HEK293 (cell line): ENCODE results near the gene ASCC2.

Source experiments
- CTCF ChIA-PET: fragments of 350-600 bp; formaldehyde crosslinking; extraction: SDS; loops from one replicate; lab custom pipeline; 2021; ENCODE audit warnings: antibody characterized with exemption; lab: Yijun Ruan, JAX
- POLR2A ChIA-PET: fragments of 300-600 bp; formaldehyde crosslinking; extraction: SDS; loops from one replicate; lab custom pipeline; 2020; ENCODE audit warnings: antibody characterized with exemption, inconsistent platforms; lab: Yijun Ruan, JAX
- H3K27ac ChIP-seq: fragments of 200-500 bp; sonication (Bioruptor generic); 2 replicates; pipeline ENCODE4 v1.5.1; 2014; ENCODE audit warnings: low read depth, low read length, control low read depth, inconsistent platforms; ENCODE audit errors: extremely low read depth
- H3K36me3 ChIP-seq, 2 experiments: fragments of 200-500 bp in 1 of 2; sonication (Bioruptor generic) in 1 of 2; 1 replicate in 1 of 2; 2 replicates in 1 of 2; pipeline ENCODE4 v1.5.1; 2014 to 2017; ENCODE audit warnings: inconsistent platforms in 2 of 2, low read length in 2 of 2; ENCODE audit not compliant: control insufficient read depth in 2 of 2, insufficient read depth in 1 of 2
- H3K4me1 ChIP-seq: fragments of 200-500 bp; sonication (Bioruptor generic); 2 replicates; pipeline ENCODE4 v1.5.1; 2014; ENCODE audit warnings: mild to moderate bottlenecking, low read length, inconsistent platforms; ENCODE audit not compliant: control insufficient read depth, insufficient read depth
- H3K4me3 ChIP-seq: 2 replicates; pipeline ENCODE4 v1.5.1; 2011; ENCODE audit warnings: low read depth, mild to moderate bottlenecking, control low read depth, low read length, moderate library complexity
- H3K9me3 ChIP-seq: fragments of 200-500 bp; sonication (Bioruptor generic); 2 replicates; pipeline ENCODE4 v1.5.1; 2014; ENCODE audit warnings: low read depth, low read length, inconsistent platforms; ENCODE audit not compliant: control insufficient read depth, insufficient read depth
- GLI4 ChIP-seq: fragments of 450-650 bp; formaldehyde crosslinking; IDR thresholded peaks from 2 replicates; pipeline ENCODE4 v1.5.1; 2016; ENCODE audit warnings: missing biosample characterization, missing genetic modification characterization
- KLF16 ChIP-seq: fragments of 450-650 bp; formaldehyde crosslinking; IDR thresholded peaks from 2 replicates; pipeline ENCODE4 v1.5.1; 2017; ENCODE audit warnings: missing biosample characterization, missing genetic modification characterization
- SCRT2 ChIP-seq: fragments of 450-650 bp; formaldehyde crosslinking; IDR thresholded peaks from 2 replicates; pipeline ENCODE4 v1.5.1; 2016; ENCODE audit warnings: missing biosample characterization, missing genetic modification characterization
- ZBTB20 ChIP-seq: fragments of 450-650 bp; formaldehyde crosslinking; IDR thresholded peaks from 2 replicates; pipeline ENCODE4 v1.5.1; 2016; ENCODE audit warnings: missing biosample characterization, missing genetic modification characterization
- ZBTB8A ChIP-seq: fragments of 450-650 bp; formaldehyde crosslinking; IDR thresholded peaks from 2 replicates; pipeline ENCODE4 v1.5.1; 2016; ENCODE audit warnings: missing biosample characterization, missing genetic modification characterization
- ZNF248 ChIP-seq: fragments of 450-650 bp; formaldehyde crosslinking; IDR thresholded peaks from 2 replicates; pipeline ENCODE4 v1.5.1; 2017; ENCODE audit warnings: missing biosample characterization, missing genetic modification characterization
- ZNF292 ChIP-seq: fragments of 450-650 bp; formaldehyde crosslinking; IDR thresholded peaks from 2 replicates; pipeline ENCODE4 v1.5.1; 2016; ENCODE audit warnings: low read depth, missing biosample characterization, missing genetic modification characterization, borderline replicate concordance
- TF ChIP-seq, protein P1 (sequence below): fragments of 450-650 bp; formaldehyde crosslinking; IDR thresholded peaks from 2 replicates; pipeline ENCODE4 v1.5.1; 2016; ENCODE audit warnings: missing biosample characterization, missing genetic modification characterization, low read depth
- TF ChIP-seq, protein P2 (sequence below): fragments of 450-650 bp; formaldehyde crosslinking; IDR thresholded peaks from 2 replicates; pipeline ENCODE4 v1.5.1; 2016; ENCODE audit warnings: missing biosample characterization, missing genetic modification characterization
- TF ChIP-seq, protein P3 (sequence below): fragments of 450-650 bp; formaldehyde crosslinking; IDR thresholded peaks from 2 replicates; pipeline ENCODE4 v1.5.1; 2016; ENCODE audit warnings: missing biosample characterization, missing genetic modification characterization
- TF ChIP-seq, protein P4 (sequence below): fragments of 450-650 bp; formaldehyde crosslinking; conservative IDR thresholded peaks from 2 replicates; pipeline ENCODE4 v1.5.1; 2016; ENCODE audit warnings: low read depth, missing biosample characterization, missing genetic modification characterization
- TF ChIP-seq, protein P5 (sequence below): fragments of 450-650 bp; formaldehyde crosslinking; IDR thresholded peaks from 2 replicates; pipeline ENCODE4 v1.5.1; 2016; ENCODE audit warnings: missing biosample characterization, missing genetic modification characterization

Gene ASCC2

DNA sequence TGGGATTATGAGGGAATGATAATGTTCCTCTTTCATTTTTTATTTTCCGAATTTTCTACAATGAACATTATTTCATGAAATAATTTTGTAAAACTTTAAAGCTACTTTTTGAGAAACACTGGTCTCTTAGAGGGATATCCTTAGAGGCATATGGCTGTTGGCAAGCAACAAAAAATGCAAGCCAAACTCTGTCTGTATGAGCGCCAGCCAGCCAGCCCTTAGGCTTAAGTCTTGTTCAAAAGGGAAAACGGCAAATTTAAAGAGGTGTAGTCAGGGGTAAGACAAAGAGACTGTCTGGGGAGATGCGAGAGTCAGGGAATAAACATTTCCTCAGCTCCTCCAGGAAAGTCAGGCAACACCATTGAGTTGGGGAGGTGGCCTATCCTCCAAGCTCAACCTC is 22.5 kb downstream of the ASCC2 start:
- H3K4me3 ChIP-seq = no peak overlapping the region
- TF ChIP-seq, protein P1, sequence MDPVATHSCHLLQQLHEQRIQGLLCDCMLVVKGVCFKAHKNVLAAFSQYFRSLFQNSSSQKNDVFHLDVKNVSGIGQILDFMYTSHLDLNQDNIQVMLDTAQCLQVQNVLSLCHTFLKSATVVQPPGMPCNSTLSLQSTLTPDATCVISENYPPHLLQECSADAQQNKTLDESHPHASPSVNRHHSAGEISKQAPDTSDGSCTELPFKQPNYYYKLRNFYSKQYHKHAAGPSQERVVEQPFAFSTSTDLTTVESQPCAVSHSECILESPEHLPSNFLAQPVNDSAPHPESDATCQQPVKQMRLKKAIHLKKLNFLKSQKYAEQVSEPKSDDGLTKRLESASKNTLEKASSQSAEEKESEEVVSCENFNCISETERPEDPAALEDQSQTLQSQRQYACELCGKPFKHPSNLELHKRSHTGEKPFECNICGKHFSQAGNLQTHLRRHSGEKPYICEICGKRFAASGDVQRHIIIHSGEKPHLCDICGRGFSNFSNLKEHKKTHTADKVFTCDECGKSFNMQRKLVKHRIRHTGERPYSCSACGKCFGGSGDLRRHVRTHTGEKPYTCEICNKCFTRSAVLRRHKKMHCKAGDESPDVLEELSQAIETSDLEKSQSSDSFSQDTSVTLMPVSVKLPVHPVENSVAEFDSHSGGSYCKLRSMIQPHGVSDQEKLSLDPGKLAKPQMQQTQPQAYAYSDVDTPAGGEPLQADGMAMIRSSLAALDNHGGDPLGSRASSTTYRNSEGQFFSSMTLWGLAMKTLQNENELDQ (tag by site-specific recombination) = no peak
- no peak for TF ChIP-seq ZNF292
- TF ChIP-seq ZNF248 (tag by site-specific recombination) = no peak
- no peak for TF ChIP-seq ZBTB20 (tag by site-specific recombination)
- TF ChIP-seq SCRT2 (tag by site-specific recombination) = no peak
- TF ChIP-seq, protein P2, sequence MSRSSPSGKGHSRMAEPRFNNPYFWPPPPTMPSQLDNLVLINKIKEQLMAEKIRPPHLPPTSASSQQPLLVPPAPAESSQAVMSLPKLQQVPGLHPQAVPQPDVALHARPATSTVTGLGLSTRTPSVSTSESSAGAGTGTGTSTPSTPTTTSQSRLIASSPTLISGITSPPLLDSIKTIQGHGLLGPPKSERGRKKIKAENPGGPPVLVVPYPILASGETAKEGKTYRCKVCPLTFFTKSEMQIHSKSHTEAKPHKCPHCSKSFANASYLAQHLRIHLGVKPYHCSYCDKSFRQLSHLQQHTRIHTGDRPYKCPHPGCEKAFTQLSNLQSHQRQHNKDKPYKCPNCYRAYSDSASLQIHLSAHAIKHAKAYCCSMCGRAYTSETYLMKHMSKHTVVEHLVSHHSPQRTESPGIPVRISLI (tag by site-specific recombination) = no peak
- no peak for TF ChIP-seq ZBTB8A (tag by site-specific recombination)
- TF ChIP-seq GLI4 (tag by site-specific recombination) = no peak
- TF ChIP-seq, protein P3, sequence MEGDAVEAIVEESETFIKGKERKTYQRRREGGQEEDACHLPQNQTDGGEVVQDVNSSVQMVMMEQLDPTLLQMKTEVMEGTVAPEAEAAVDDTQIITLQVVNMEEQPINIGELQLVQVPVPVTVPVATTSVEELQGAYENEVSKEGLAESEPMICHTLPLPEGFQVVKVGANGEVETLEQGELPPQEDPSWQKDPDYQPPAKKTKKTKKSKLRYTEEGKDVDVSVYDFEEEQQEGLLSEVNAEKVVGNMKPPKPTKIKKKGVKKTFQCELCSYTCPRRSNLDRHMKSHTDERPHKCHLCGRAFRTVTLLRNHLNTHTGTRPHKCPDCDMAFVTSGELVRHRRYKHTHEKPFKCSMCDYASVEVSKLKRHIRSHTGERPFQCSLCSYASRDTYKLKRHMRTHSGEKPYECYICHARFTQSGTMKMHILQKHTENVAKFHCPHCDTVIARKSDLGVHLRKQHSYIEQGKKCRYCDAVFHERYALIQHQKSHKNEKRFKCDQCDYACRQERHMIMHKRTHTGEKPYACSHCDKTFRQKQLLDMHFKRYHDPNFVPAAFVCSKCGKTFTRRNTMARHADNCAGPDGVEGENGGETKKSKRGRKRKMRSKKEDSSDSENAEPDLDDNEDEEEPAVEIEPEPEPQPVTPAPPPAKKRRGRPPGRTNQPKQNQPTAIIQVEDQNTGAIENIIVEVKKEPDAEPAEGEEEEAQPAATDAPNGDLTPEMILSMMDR (tag by site-specific recombination) = no peak
- TF ChIP-seq, protein P4, sequence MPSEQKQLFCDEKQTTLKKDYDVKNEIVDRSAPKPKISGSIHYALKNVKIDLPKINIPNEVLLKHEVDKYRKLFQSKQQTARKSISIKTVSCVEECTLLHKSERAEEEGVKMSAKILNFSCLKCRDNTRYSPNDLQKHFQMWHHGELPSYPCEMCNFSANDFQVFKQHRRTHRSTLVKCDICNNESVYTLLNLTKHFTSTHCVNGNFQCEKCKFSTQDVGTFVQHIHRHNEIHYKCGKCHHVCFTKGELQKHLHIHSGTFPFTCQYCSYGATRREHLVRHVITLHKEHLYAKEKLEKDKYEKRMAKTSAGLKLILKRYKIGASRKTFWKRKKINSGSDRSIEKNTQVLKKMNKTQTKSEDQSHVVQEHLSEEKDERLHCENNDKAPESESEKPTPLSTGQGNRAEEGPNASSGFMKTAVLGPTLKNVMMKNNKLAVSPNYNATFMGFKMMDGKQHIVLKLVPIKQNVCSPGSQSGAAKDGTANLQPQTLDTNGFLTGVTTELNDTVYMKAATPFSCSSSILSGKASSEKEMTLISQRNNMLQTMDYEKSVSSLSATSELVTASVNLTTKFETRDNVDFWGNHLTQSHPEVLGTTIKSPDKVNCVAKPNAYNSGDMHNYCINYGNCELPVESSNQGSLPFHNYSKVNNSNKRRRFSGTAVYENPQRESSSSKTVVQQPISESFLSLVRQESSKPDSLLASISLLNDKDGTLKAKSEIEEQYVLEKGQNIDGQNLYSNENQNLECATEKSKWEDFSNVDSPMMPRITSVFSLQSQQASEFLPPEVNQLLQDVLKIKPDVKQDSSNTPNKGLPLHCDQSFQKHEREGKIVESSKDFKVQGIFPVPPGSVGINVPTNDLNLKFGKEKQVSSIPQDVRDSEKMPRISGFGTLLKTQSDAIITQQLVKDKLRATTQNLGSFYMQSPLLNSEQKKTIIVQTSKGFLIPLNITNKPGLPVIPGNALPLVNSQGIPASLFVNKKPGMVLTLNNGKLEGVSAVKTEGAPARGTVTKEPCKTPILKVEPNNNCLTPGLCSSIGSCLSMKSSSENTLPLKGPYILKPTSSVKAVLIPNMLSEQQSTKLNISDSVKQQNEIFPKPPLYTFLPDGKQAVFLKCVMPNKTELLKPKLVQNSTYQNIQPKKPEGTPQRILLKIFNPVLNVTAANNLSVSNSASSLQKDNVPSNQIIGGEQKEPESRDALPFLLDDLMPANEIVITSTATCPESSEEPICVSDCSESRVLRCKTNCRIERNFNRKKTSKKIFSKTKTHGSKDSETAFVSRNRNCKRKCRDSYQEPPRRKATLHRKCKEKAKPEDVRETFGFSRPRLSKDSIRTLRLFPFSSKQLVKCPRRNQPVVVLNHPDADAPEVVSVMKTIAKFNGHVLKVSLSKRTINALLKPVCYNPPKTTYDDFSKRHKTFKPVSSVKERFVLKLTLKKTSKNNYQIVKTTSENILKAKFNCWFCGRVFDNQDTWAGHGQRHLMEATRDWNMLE (tag by site-specific recombination) = no peak
- TF ChIP-seq KLF16 (tag by site-specific recombination) = no peak
- H3K9me3 ChIP-seq = no peaks in the 10 kb centered on the region
- no peak overlapping the region for H3K27ac ChIP-seq
- ChIA-PET CTCF (interaction anchor here (0.6 to 4.4 kb wide), 4 partner anchors 11 to 293 kb away, joined by 4 to 19 read pairs (median 5); no protein-coding TSS in a partner anchor), POLR2A (interaction anchor here (0.7 kb wide), 1 partner anchor 23 kb away, joined by 3 read pairs; the partner anchor contains the start of gene ASCC2)
- H3K36me3 ChIP-seq = peaks cover 38 to 97% of the 10 kb centered on the region in 2 experiments; a peak in 2 of 3 replicates
- no peaks in the 10 kb centered on the region for H3K4me1 ChIP-seq

DNA sequence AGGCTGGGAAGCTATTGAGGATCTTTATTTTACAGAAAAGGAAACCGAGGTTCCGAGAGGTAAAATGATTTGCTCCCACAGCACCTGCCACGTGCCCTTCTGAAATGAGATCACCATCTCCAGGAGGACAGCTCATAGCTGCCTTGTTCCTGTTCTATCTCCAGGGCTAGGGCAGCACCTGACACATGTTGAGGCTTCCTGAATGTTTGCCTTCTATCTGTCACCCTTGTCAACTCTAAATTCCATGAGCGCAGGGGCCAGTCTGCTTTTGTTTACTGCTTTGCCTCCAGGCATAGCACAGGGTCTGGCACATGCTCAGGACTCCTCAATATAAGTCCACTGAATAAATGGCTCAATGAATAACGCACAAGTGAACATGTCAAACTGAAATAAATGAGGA is 24.1 kb downstream of the ASCC2 start:
- TF ChIP-seq, protein P5, sequence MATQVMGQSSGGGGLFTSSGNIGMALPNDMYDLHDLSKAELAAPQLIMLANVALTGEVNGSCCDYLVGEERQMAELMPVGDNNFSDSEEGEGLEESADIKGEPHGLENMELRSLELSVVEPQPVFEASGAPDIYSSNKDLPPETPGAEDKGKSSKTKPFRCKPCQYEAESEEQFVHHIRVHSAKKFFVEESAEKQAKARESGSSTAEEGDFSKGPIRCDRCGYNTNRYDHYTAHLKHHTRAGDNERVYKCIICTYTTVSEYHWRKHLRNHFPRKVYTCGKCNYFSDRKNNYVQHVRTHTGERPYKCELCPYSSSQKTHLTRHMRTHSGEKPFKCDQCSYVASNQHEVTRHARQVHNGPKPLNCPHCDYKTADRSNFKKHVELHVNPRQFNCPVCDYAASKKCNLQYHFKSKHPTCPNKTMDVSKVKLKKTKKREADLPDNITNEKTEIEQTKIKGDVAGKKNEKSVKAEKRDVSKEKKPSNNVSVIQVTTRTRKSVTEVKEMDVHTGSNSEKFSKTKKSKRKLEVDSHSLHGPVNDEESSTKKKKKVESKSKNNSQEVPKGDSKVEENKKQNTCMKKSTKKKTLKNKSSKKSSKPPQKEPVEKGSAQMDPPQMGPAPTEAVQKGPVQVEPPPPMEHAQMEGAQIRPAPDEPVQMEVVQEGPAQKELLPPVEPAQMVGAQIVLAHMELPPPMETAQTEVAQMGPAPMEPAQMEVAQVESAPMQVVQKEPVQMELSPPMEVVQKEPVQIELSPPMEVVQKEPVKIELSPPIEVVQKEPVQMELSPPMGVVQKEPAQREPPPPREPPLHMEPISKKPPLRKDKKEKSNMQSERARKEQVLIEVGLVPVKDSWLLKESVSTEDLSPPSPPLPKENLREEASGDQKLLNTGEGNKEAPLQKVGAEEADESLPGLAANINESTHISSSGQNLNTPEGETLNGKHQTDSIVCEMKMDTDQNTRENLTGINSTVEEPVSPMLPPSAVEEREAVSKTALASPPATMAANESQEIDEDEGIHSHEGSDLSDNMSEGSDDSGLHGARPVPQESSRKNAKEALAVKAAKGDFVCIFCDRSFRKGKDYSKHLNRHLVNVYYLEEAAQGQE (tag by site-specific recombination) = no peak
- TF ChIP-seq, all 188 proteins: peak for 0
- POLR2A ChIA-PET = no interaction called here
- Histone ChIP-seq H3K36me3 (peaks cover 35 to 93% of the 10 kb centered on the region in 2 experiments; a peak in 2 of 3 replicates), H3K4me3 (no peak overlapping the region), H3K9me3 (no peaks in the 10 kb centered on the region), H3K4me1 (no peaks in the 10 kb centered on the region), H3K27ac (no peak overlapping the region)
- CTCF ChIA-PET = interaction anchor here (0.5 to 4.4 kb wide), 6 partner anchors 16 to 1924 kb away, joined by 3 to 19 read pairs (median 3); no protein-coding TSS in a partner anchor
